Measurements from ENCODE around the gene FANCI. TPM values are rescaled to one million over a fixed set of nuclear protein-coding genes. Genes with fewer than 3 reads are reported as not detected.

Gene FANCI
- total and polyA plus RNA-seq, 4 donors = 3.2 to 11.9 (median 6.3) TPM

GRCh38 chr15:89338036-89338435 is 94.3 kb downstream of the FANCI start:
- Histone ChIP-seq H3K4me3 (no peak overlapping the region), H3K9ac (ENCODE audit: insufficient read depth in 1 of 2, low read length in 2 of 2) (no peak overlapping the region), H3K36me3 (ENCODE audit: control insufficient read depth in 4 of 4, insufficient read depth in 4 of 4, low read length in 4 of 4) (peaks cover 0 to 6% (median 2%) of the 10 kb centered on the region in 4 donors), H3K27ac (ENCODE audit: low read depth in 1 of 2, low read length in 1 of 2) (no peak overlapping the region), H3K9me3 (ENCODE audit: control insufficient read depth in 4 of 4, insufficient read depth in 3 of 4, low read length in 3 of 4) (no peaks in the 10 kb centered on the region), H3K4me1 (ENCODE audit: control insufficient read depth in 5 of 5, insufficient read depth in 5 of 5, low read length in 5 of 5) (peaks cover 0 to 19% (median 5%) of the 10 kb centered on the region in 5 donors), H3K27me3 (ENCODE audit: control insufficient read depth in 3 of 3, insufficient read depth in 3 of 3, low read length in 2 of 3) (peaks cover 0 to 4% (median 0%) of the 10 kb centered on the region in 3 donors)
- no peak for TF ChIP-seq CTCF (IDR thresholded peaks at IDR 0.05; ENCODE audit: control extremely low read depth, extremely low read depth)
- DNase-seq (no peak), ATAC-seq (ENCODE audit: insufficient read depth, low FRiP score) (no peak)
- 81 to 82% methylated on average over 6 of the region's 6 CpGs for WGBS, 2 donors

- no peak for ATAC-seq (ENCODE audit: insufficient read depth, low FRiP score)
- TF ChIP-seq CTCF (IDR thresholded peaks at IDR 0.05; ENCODE audit: control extremely low read depth, extremely low read depth) = no peak
- Histone ChIP-seq H3K9ac (ENCODE audit: insufficient read depth in 1 of 2, low read length in 2 of 2) (no peak overlapping the region), H3K27ac (ENCODE audit: low read depth in 1 of 2, low read length in 1 of 2) (no peak overlapping the region), H3K27me3 (ENCODE audit: control insufficient read depth in 3 of 3, insufficient read depth in 3 of 3, low read length in 2 of 3) (peaks cover 0 to 7% (median 4%) of the 10 kb centered on the region in 3 donors), H3K36me3 (ENCODE audit: control insufficient read depth in 4 of 4, insufficient read depth in 4 of 4, low read length in 4 of 4) (no peaks in the 10 kb centered on the region), H3K4me3 (no peak overlapping the region), H3K9me3 (ENCODE audit: control insufficient read depth in 4 of 4, insufficient read depth in 3 of 4, low read length in 3 of 4) (no peaks in the 10 kb centered on the region), H3K4me1 (ENCODE audit: control insufficient read depth in 5 of 5, insufficient read depth in 5 of 5, low read length in 5 of 5) (peaks cover 0 to 4% (median 0%) of the 10 kb centered on the region in 5 donors)
- 74 to 75% methylated on average over 7 of the region's 7 CpGs for WGBS, 2 donors
- no peak for DNase-seq
Measured at GRCh38 chr15:89340573-89340972, 96.8 kb downstream of the FANCI start.

- no peaks in the 10 kb centered on the region for H3K9me3 ChIP-seq (ENCODE audit: control insufficient read depth in 4 of 4, insufficient read depth in 3 of 4, low read length in 3 of 4)
- 71 to 86% methylated on average over 8 of the region's 8 CpGs for WGBS, 2 donors
- TF ChIP-seq CTCF (IDR thresholded peaks at IDR 0.05; ENCODE audit: control extremely low read depth, extremely low read depth) = no peak
- no peak overlapping the region for H3K4me3 ChIP-seq
- no peak overlapping the region for H3K9ac ChIP-seq (ENCODE audit: insufficient read depth in 1 of 2, low read length in 2 of 2)
- no peak overlapping the region for H3K27ac ChIP-seq (ENCODE audit: low read depth in 1 of 2, low read length in 1 of 2)
- H3K36me3 ChIP-seq (ENCODE audit: control insufficient read depth in 4 of 4, insufficient read depth in 4 of 4, low read length in 4 of 4) = no peaks in the 10 kb centered on the region
- H3K27me3 ChIP-seq (ENCODE audit: control insufficient read depth in 3 of 3, insufficient read depth in 3 of 3, low read length in 2 of 3) = peaks cover 0 to 11% (median 9%) of the 10 kb centered on the region in 3 donors
- no peak for DNase-seq
- no peak for ATAC-seq (ENCODE audit: insufficient read depth, low FRiP score)
- peaks cover 0 to 2% (median 0%) of the 10 kb centered on the region in 5 donors for H3K4me1 ChIP-seq (ENCODE audit: control insufficient read depth in 5 of 5, insufficient read depth in 5 of 5, low read length in 5 of 5)
Measured at GRCh38 chr15:89341316-89342005, 97.7 kb downstream of the FANCI start.

All from lung (tissue), 12 donors.